Uterus (tissue), 4 donors: ENCODE results near the gene PCK2. TPM values are rescaled to one million over a fixed set of nuclear protein-coding genes. Genes with fewer than 3 reads are reported as not detected.
A peak's percentile ranks its signal among the peaks of the same experiment; 100 is the strongest.

Experiments used
- DNase-seq, 2 donors: peaks; one replicate each; pipeline ENCODE4 v3.0.0-alpha.2; 2019 to 2020
- H3K27ac ChIP-seq, 2 donors: fragments of 200-600 bp; sonication (generic); 1 replicate in 1 of 2; 2 replicates in 1 of 2; pipeline ENCODE4 v1.5.1; 2016 to 2018
- H3K27me3 ChIP-seq, 2 donors: fragments of 200-600 bp; sonication (generic); one replicate each; pipeline ENCODE4 v1.5.1; 2018 to 2019; ENCODE audit warnings: control low read depth in 1 of 2
- H3K36me3 ChIP-seq, 2 donors: fragments of 200-600 bp; sonication (generic); one replicate each; pipeline ENCODE4 v1.5.1; 2019; ENCODE audit warnings: control low read depth in 1 of 2
- H3K4me1 ChIP-seq, 2 donors: fragments of 200-600 bp; sonication (generic); one replicate each; pipeline ENCODE4 v1.5.1; 2018 to 2019; ENCODE audit warnings: control low read depth in 1 of 2
- H3K4me3 ChIP-seq, 2 donors: fragments of 200-600 bp; sonication (generic); 1 replicate in 1 of 2; 2 replicates in 1 of 2; pipeline ENCODE4 v1.5.1; 2018 to 2019; ENCODE audit warnings: mild to moderate bottlenecking in 1 of 2
- H3K9me3 ChIP-seq, 2 donors: fragments of 200-600 bp; sonication (generic); one replicate each; pipeline ENCODE4 v1.5.1; 2019; ENCODE audit warnings: control low read depth in 1 of 2
- POLR2A ChIP-seq, 2 donors: fragments of 450-650 bp; IDR thresholded peaks; one replicate each; pipeline ENCODE4 v1.6.1; 2016; ENCODE audit warnings: antibody characterized with exemption in 2 of 2, mild to moderate bottlenecking in 1 of 2, moderate library complexity in 1 of 2
- intact Hi-C: fragments of 100-400 bp; cut with DNase I; formaldehyde crosslinking; loops from one replicate; pipeline ENCODE4 v1.15.1; 2023; ENCODE audit warnings: low total_unique reads
- total RNA-seq, 4 donors: library from RNA; depleted of rRNA in 3 of 4; stranded (reverse); fragments of >200 nt in 3 of 4; gene quantifications; one replicate each; pipeline versions ENCODE4 v1.1.0 to v1.2.4, GENCODE V29; 2014 to 2023
- TF ChIP-seq, protein P1 (sequence below), 4 experiments: fragments of 200-600 bp in 2 of 4; fragments of 450-650 bp in 2 of 4; sonication (generic) in 2 of 4; IDR thresholded peaks; one replicate each; pipeline ENCODE4 v1.5.1; 2016 to 2019; ENCODE audit warnings: antibody characterized with exemption in 4 of 4, mild to moderate bottlenecking in 2 of 4, moderate library complexity in 1 of 4
- donor health status: DM: yes; HTN: yes; CAD: no.

The PCK2 gene
- total RNA-seq, 4 donors from 2014 or later: 13.1 to 19.4 (median 15.1) TPM; not detected in 1

DNA sequence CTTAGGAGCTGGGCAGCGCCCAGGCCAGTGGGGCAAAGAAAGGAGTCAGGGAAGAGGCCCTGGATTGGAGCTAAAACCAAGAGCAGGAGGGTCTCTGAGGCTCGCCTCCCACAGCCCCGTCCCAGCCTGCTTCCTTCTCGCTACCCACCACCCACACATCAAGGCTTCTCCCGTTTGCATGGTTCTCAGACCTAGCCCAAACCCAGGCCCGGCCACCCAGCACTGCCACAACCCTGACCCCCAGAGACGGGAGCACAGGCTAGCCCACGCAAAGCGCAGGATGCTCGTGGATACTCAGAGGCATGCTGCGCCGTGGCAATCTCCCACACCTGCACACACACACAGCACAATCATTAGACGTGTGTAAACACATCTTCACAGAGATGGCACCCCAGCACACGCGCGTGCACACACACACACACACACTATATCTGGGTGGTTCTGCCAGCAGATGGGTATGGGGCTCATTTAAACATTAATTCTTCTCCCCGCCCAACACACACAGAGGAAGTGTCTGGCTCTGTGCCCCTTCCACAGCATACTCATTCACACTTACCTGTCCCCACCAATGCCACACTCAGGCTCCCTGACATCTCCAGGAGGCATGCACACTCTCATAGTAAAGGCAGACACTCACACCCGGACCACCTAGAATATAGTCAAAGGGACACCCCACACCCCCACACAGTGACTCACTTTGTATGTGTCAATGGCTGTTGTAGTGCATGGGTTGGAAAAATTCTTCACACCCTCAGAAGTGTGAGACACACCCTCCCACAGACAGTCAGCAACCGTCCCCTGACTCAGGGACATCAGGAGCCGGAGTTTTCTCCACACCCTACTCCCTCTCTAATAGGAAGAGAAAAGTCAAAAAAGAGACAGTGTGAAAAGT is 41.2 kb upstream of the PCK2 start:
- H3K36me3 ChIP-seq: no peaks in the 10 kb centered on the region
- no peak for DNase-seq
- intact Hi-C loops: no loop called here
- peak overlapping the region; percentile 44 to 56 for H3K4me3 ChIP-seq
- H3K9me3 ChIP-seq: no peaks in the 10 kb centered on the region
- TF ChIP-seq, protein P1, sequence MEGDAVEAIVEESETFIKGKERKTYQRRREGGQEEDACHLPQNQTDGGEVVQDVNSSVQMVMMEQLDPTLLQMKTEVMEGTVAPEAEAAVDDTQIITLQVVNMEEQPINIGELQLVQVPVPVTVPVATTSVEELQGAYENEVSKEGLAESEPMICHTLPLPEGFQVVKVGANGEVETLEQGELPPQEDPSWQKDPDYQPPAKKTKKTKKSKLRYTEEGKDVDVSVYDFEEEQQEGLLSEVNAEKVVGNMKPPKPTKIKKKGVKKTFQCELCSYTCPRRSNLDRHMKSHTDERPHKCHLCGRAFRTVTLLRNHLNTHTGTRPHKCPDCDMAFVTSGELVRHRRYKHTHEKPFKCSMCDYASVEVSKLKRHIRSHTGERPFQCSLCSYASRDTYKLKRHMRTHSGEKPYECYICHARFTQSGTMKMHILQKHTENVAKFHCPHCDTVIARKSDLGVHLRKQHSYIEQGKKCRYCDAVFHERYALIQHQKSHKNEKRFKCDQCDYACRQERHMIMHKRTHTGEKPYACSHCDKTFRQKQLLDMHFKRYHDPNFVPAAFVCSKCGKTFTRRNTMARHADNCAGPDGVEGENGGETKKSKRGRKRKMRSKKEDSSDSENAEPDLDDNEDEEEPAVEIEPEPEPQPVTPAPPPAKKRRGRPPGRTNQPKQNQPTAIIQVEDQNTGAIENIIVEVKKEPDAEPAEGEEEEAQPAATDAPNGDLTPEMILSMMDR (IDR thresholded peaks at IDR 0.05): no peak
- no peak for TF ChIP-seq POLR2A (IDR thresholded peaks at IDR 0.05)
- H3K4me1 ChIP-seq: peaks cover 0 to 5% of the 10 kb centered on the region in 2 donors
- H3K27me3 ChIP-seq: no peaks in the 10 kb centered on the region
- H3K27ac ChIP-seq: no peak overlapping the region

DNA sequence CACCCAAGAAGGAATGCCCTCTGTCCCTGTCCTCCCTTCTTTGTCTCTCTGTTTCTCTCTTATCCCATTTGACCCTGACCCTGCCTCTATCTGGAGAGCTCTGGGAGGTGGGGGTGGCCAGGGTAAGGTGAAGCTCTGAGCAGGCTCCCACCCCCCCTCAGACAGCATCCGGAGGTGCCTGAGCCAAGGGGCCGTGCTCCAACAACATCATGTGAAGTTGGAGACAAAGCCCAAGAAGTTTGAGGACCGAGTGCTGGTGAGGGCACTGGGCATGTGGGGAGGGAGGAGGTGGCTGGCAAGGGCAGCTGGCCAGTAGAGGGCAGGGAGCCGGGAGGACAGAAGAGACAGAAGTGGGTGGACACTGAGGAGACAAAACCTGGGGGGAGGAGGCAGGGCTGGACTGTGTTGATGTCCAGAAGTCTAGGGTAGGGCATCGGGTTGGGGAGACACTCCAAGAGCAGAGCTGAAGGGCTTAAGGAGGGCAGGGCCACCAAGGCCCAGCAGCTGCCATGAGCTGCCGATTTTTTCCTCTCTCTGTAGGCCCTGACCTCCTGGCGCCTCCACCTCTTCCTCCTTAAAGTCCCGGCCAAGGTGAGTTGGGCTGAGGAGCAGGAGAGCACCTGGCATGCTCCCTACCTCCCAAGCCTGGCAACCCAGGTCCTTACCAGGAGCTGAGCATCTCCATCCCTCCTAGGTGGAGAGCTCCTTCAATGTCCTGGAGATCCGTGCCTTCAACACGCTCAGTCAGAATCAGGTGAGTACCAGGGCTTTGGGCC is 40.4 kb upstream of the PCK2 start:
- Histone ChIP-seq H3K36me3 (no peaks in the 10 kb centered on the region), H3K4me1 (peaks cover 0 to 5% of the 10 kb centered on the region in 2 donors), H3K27ac (no peak overlapping the region), H3K27me3 (no peaks in the 10 kb centered on the region), H3K9me3 (no peaks in the 10 kb centered on the region), H3K4me3 (no peak overlapping the region)
- intact Hi-C loops: no loop called here
- no peak for DNase-seq
- TF ChIP-seq, protein P1 (IDR thresholded peaks at IDR 0.05): no peak
- no peak for TF ChIP-seq POLR2A (IDR thresholded peaks at IDR 0.05)

DNA sequence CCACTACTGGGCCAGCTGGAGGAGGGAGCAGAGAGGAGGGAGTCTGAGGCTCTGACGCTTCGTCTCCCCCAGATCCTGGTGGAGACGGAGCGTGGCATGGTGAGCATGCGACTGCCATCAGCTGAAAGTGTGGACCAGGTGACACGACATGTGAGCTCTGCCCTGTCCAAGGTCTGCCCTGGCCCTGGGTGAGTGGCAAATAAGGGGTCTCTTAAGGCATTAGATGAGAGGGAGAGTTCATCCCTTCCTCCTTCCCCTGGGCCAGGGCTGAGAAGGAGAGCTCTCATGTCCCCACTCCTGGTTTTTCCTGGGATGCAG is 39.8 kb upstream of the PCK2 start:
- Histone ChIP-seq H3K4me1 (peaks cover 0 to 5% of the 10 kb centered on the region in 2 donors), H3K4me3 (no peak overlapping the region), H3K36me3 (no peaks in the 10 kb centered on the region), H3K9me3 (no peaks in the 10 kb centered on the region), H3K27ac (no peak overlapping the region), H3K27me3 (no peaks in the 10 kb centered on the region)
- TF ChIP-seq, protein P1 (IDR thresholded peaks at IDR 0.05): no peak
- TF ChIP-seq POLR2A (IDR thresholded peaks at IDR 0.05): no peak
- intact Hi-C loops: no loop called here
- DNase-seq: no peak

DNA sequence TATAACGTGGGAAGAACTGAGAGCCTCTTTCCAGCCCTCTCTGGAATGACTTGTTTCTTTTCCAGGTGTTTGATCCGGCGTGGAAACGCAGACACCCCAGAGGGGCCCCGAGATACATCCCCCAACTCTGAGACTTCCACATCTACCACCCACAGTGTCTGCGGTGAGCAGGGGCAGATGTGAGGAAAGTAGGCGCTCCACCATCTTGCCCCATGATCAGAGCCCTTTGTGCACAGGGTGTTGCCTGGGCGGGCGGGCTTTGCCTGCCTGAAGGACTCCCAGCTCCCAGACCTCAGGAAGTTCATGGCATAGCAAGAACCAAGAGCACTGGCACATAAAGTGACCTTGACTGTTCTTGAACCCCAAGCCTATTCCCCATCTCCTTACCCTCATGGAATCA is 39.5 kb upstream of the PCK2 start:
- H3K4me3 ChIP-seq: no peak overlapping the region

More for the DNA sequence above, 39.5 kb upstream of the PCK2 start:
- Histone ChIP-seq H3K9me3 (no peaks in the 10 kb centered on the region), H3K27ac (no peak overlapping the region), H3K36me3 (no peaks in the 10 kb centered on the region), H3K4me1 (peaks cover 0 to 5% of the 10 kb centered on the region in 2 donors), H3K27me3 (no peaks in the 10 kb centered on the region)
- DNase-seq: no peak
- intact Hi-C loops: loop anchor here (5.0 kb wide), 1 partner anchor 38 kb away; the partner anchor contains the start of gene PCK2
- TF ChIP-seq, protein P1 (IDR thresholded peaks at IDR 0.05): no peak
